ENCODE data around the gene RHBDD1.

DNA sequence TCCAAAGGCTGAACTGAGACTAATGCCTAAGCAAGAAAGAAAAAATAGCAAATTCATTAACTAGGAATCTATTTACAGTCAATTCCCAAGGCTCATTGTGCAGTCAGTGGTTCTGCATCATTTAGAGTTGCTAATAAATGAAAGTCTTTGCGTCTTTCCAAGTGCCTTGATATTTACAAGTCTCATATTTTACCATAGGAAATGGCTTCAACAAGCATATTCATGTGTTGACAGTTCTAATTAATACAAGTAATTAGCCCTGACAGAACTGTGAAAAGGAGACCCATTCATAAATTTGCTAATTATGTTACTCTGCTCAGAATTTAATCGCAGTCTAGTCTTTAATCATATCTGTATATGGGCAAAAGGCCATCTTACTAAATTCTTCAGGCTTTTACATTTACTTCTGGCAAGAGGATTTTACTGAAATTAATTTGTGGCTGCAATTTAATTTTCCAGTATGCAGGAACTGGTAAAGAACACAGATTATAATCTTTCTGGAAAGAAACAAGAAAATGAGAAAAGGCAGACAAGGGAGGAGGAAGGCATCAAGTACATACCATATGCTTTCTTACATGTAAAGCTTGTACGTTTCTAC, 126.4 kb downstream of the RHBDD1 start:
- TF ChIP-seq POLR2AphosphoS5 (IDR thresholded peaks at IDR 0.05; ENCODE audit: low read depth, low read length), result no peak
- no peak for TF ChIP-seq POLR2A (IDR thresholded peaks at IDR 0.05; ENCODE audit: low read depth, low read length)
- TF ChIP-seq TAF1 (IDR thresholded peaks at IDR 0.05; ENCODE audit: borderline replicate concordance, low read depth, low read length), result no peak
